GM10248 (cell line): ENCODE data around the gene TEX52.
A peak's percentile ranks its signal among the peaks of the same experiment; 100 is the strongest.

Experiments
- CTCF ChIA-PET: fragments of 300-600 bp; sonication (Branson Sonifier 250); formaldehyde crosslinking; extraction: SDS; loops from one replicate; lab custom pipeline; 2021; ENCODE audit warnings: antibody characterized with exemption; lab: Yijun Ruan, JAX
- POLR2A ChIA-PET: fragments of 350-650 bp; sonication (Branson Sonifier 250); formaldehyde crosslinking; extraction: SDS; loops from one replicate; lab custom pipeline; 2020; ENCODE audit warnings: antibody characterized with exemption; lab: Yijun Ruan, JAX
- DNase-seq: peaks from one replicate; pipeline ENCODE4 v3.0.0; 2012; ENCODE audit errors: extremely low spot score
- CTCF ChIP-seq: IDR thresholded peaks from 2 replicates; pipeline ENCODE4 v1.5.1; 2012; ENCODE audit warnings: mild to moderate bottlenecking, low read depth; ENCODE audit errors: extremely low read depth, missing control alignments, control extremely low read depth

The TEX52 gene

GRCh38 chr12:2803635-2804392, 53.0 kb downstream of the TEX52 start:
- no peak for TF ChIP-seq CTCF
- ChIA-PET POLR2A (no interaction called here), CTCF (interaction anchor here (2.3 kb wide), 1 partner anchor 11 kb away, joined by 7 read pairs; no protein-coding TSS in a partner anchor)
- DNase-seq = peak; percentile 39

- ChIA-PET POLR2A (no interaction called here), CTCF (interaction anchor here (1.5 to 1.7 kb wide), 2 partner anchors 13 to 17 kb away, joined by 4 read pairs; no protein-coding TSS in a partner anchor)
- TF ChIP-seq CTCF = no peak
- DNase-seq = no peak
Measured at GRCh38 chr12:2801044-2801783, 55.6 kb downstream of the TEX52 start.

GRCh38 chr12:2800046-2800570, 56.7 kb downstream of the TEX52 start:
- no peak for TF ChIP-seq CTCF
- DNase-seq = no peak
- CTCF ChIA-PET = interaction anchor here (0.9 to 1.7 kb wide), 6 partner anchors 10 to 274 kb away, joined by 3 to 4 read pairs (median 4); partner anchors contain the start of gene ITFG2
- POLR2A ChIA-PET = no interaction called here
